Measurements from ENCODE around the gene FAAP20.
"Not testable (repeated sequence)": the region's sequence is repeated elsewhere in the genome, so short reads cannot be mapped to it uniquely, and the experiment has no call there.

FAAP20 gene

DNA sequence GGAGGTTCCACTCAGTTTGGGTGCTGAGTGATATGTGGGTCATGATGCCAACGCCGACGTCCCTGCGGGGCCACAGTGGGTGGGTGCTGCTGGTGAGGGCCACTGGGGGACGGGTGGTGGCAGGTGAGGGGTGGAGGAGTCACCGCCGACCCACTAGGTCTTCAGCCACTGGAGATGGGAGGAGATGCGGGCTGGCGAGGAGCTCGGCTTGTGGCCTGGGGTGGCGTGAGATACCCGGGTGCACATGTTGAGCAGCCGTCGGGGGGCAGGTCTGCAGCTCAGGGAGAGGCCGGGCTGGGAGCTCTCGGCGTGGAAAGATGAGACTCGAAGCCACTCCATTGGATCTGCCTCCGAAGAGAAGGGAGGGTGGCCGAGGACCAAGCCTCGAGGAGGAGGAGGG lies 40.5 kb downstream of the FAAP20 start:
- no peak for DNase-seq

- no peak for DNase-seq
Observed at GRCh38 chr1:2152954-2153353, 41.6 kb downstream of the FAAP20 start.

- DNase-seq, result no peak
Observed at GRCh38 chr1:2151911-2152310, 42.7 kb downstream of the FAAP20 start.

DNA sequence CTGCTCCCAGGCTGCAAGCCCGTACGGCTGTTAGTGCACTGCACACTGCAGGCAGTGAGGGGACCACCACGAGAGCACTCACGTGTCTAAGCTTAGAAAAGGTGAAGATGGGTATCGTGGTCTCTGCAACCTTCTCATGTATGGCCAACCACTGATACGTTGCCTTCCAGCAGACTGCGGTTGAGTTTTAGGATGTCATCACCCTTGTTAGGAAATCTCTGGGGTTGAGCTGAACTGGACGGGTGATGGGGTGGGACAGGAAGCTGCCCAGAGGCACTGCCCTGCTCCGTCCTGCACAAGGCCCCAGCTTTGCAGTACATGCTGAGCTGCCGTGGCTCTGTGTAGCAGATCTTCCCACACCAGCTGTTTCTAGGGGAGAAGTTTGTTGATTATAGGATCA lies 43.3 kb downstream of the FAAP20 start:
- no peak for DNase-seq

GRCh38 chr1:2150801-2151200 lies 43.8 kb downstream of the FAAP20 start:
- no peak for DNase-seq

DNA sequence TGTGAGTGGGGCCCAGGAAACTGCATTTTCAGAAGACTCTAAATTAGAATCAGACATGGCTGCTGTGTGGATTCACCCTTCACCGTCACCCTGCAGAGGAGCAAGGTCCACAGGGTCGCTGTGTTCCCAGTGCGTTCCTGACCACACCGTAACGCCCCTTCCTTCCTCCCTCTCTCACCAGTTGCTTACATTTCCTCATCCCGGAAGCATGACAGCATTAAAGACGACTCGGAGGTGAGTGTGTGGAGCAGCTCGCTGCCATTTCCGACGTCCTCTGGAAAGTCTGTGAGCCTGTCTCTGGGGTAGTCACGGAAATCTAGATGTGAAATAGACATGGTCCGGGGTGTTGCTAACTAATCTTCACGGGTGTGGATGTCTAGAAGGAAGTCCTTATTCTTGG lies 45.9 kb downstream of the FAAP20 start:
- DNase-seq, result no peak

GRCh38 chr1:2147869-2148268 lies 46.7 kb downstream of the FAAP20 start:
- not testable (repeated sequence) for DNase-seq

DNA sequence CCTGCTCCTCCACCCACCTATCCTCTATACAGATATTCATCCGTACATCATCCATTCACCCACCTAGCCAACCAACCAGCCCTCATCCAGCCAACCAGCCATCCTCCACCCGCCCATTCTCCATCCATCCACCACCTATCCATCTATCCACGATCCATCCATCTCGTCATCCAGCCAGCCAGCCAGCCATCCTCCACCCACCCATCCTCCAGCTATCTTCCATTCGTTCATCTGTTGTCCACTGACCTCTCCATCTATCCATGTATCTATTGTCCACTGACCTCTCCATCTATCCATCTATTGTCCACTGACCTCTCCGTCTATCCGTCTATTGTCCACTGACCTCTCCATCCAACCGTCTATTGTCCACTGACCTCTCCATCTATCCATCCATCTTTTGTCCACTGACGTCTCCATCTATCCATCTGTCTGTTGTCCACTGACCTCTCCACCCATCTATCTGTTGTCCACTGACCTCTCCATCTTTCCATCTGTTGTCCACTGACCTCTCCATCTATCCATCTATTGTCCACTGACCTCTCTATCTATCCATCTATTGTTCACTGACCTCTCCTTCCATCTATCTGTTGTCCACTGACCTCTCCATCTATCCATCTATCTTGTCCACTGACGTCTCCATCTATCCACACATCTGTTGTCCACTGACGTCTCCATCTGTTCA lies 47.6 kb downstream of the FAAP20 start:
- DNase-seq, result no peak

DNA sequence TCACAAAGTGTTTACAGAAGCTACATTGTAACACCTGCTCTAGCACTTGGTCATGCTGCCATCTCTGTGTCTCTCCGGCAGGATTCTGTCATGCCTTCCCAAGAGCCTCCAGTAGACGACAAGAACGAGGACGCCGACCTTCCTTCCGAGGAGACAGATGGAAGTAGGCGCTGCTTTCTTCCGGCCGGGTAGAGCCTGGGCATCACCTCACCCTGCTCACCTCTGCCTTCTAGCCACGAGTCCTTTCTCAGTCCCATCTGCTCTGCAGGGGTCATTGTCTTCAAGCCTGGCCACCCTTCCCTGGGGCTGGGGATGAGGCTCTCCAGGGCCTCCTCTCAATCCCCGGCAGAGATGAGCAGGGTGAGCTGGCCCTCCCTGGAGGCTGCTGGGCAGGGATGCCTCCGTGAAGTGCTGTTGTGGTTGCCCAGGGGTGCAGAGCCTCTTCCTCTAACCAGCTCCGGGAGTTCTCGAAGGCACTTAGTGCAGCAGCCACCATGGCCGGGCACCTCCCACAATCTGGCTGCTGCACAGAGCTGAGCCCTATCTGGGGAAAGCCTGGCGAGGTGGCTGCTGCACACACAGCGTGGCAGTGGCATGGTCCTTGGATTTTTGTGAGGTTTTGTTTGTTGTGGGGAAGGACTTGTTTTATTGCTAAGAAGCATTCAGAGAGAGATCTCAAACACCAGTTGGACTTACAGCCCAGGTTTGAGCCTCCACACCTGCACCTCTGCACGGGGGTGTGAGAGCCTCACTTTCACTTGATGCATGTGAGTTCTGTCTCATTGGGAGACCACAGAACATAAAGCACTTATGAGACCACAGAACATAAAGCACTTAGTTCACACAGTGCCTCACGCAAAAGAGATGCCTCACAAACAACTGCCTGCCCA lies 48.4 kb downstream of the FAAP20 start:
- no peak for DNase-seq

- DNase-seq, result no peak
Observed at GRCh38 chr1:2144501-2145090, 50.0 kb downstream of the FAAP20 start.

DNA sequence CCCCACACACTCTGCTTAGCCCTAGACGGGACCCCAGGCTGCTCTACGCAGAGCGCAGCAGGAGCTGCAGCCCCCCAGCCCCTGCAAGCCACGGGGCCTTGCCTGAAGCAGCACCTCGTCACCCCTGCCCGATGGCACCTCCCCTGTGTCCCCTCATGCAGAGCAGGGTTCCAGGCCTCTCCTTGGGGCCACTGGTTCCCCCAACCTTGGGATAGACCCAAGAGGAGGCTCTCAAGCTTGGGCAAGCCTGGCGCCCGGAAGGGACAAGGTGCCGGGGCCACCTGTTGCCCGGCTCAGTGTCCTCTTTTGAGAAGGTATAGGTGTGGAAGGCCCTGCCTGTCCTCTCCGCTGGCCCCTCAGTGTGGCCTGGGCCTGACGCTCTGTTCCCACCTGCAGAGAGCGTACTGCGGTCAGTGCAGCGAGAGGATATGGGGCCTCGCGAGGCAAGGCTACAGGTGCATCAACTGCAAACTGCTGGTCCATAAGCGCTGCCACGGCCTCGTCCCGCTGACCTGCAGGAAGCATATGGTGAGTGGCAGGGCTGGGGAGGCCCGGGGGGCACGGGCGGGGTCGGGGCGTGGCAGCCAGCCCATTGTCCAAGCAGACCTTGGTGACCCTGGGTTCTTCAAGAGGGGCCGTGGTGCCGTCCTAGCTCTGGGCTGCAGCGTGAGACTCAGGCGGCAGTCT lies 50.6 kb downstream of the FAAP20 start:
- DNase-seq, result no peak

DNA sequence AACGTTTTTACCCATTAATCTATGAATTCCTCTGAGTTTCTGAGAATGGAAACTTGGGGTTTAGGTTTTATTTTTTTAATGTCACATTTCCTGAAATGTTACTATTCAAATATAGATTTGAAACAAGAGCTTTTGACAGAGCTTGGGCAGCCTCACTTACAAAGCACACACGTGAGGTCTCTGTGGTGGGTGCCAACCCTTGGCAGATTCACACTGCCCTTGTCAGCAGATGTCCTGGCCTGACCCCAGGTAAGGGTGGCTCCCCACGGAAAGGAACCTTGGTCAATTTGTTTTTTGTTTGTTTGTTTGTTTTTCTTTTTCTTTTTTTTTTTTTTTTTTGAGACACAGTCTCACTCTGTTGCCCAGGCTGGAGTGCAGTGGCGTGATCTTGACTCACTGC lies 53.5 kb downstream of the FAAP20 start:
- no peak for DNase-seq
